Testis (tissue), 2 donors: Measurements from ENCODE around the gene LHX3.

ENCODE experiments used
- POLR2A ChIP-seq: fragments of 450-650 bp; IDR thresholded peaks from one replicate; pipeline ENCODE4 v1.6.1; 2017; ENCODE audit warnings: antibody characterized with exemption, mild to moderate bottlenecking, moderate library complexity
- TF ChIP-seq, protein P1 (sequence below), 3 experiments: fragments of 450-650 bp in 2 of 3; fragments of 200-600 bp in 1 of 3; sonication (generic) in 1 of 3; IDR thresholded peaks; one replicate each; pipeline ENCODE4 v1.5.1; 2016 to 2019; ENCODE audit warnings: antibody characterized with exemption in 3 of 3, mild to moderate bottlenecking in 2 of 3, moderate library complexity in 1 of 3

DNA sequence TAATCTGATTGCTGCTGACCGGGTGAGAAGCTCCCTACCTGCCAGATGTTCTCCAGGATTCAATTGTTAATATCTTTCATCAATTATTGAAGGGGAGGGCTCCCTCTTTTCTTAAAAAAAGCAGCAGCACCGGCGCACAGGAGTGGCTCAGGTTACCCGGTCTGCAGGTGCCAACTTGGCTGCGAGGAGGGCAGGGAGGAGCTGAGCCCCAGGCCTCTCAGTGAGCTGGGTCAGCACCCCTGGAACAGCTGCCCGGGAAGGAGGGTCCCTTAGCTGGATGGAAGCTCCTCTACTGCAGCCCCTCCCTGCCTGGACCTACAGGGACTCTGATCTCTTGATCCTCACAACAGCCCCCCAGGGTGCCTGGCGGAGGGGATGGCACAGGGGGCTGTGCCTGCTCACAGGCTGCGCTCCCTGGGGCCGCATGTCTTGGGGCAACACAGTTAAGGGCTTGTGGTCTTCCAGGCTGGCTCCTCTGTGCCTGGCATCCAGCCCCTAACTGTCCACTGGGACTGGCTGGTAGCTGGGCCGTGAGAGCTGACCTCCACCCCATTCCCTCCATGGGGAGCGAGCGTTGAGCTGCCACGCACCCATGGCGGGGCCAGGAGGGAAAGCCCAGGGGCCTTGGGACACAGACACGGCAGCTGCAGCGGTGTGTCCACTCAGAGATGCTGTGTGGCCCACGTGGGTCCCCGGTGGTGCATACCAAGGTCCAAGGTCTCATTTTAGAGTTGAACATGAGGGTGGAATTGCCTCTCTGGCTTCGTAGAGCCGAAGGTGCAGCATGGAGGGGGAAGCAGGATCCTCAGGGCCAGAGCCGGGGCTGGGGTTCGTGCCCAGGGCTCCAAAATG is 57.7 kb downstream of the LHX3 start:
- TF ChIP-seq, protein P1, sequence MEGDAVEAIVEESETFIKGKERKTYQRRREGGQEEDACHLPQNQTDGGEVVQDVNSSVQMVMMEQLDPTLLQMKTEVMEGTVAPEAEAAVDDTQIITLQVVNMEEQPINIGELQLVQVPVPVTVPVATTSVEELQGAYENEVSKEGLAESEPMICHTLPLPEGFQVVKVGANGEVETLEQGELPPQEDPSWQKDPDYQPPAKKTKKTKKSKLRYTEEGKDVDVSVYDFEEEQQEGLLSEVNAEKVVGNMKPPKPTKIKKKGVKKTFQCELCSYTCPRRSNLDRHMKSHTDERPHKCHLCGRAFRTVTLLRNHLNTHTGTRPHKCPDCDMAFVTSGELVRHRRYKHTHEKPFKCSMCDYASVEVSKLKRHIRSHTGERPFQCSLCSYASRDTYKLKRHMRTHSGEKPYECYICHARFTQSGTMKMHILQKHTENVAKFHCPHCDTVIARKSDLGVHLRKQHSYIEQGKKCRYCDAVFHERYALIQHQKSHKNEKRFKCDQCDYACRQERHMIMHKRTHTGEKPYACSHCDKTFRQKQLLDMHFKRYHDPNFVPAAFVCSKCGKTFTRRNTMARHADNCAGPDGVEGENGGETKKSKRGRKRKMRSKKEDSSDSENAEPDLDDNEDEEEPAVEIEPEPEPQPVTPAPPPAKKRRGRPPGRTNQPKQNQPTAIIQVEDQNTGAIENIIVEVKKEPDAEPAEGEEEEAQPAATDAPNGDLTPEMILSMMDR (IDR thresholded peaks at IDR 0.05), result no peak
- no peak for TF ChIP-seq POLR2A
